NCI-H2029 treated with DMSO at 0.1 percent for 48 hours (cell line): Measurements from ENCODE around the gene SAFB2.

ENCODE experiments used
- DNase-seq: peaks from one replicate; lab custom pipeline; 2025; lab: John Stamatoyannopoulos, UW

The SAFB2 gene

GRCh38 chr19:5542665-5543064, 79.9 kb downstream of the SAFB2 start:
- no peak for DNase-seq

GRCh38 chr19:5541456-5541855, 81.1 kb downstream of the SAFB2 start:
- no peak for DNase-seq

- DNase-seq, result no peak
These were observed 82.4 kb downstream of the SAFB2 start for GRCh38 chr19:5540208-5540607.

GRCh38 chr19:5537870-5538269, 84.7 kb downstream of the SAFB2 start:
- no peak for DNase-seq
